Esophagus squamous epithelium (tissue), 5 donors: ENCODE data around the gene ZBTB8B. TPM values are rescaled to one million over a fixed set of nuclear protein-coding genes. Genes with fewer than 3 reads are reported as not detected.

Experiments
- DNase-seq: peaks from one replicate; lab custom pipeline; 2025; lab: John Stamatoyannopoulos, UW
- H3K27ac ChIP-seq, 4 donors: fragments of 200-600 bp; sonication (generic); one replicate each; pipeline ENCODE4 v1.5.1; 2016 to 2019; ENCODE audit warnings: mild to moderate bottlenecking in 1 of 4
- H3K27me3 ChIP-seq, 4 donors: fragments of 200-600 bp; sonication (generic); 1 replicate in 3 of 4; 2 replicates in 1 of 4; pipeline versions ENCODE4 v1.5.1 to v1.6.0; 2017 to 2021; ENCODE audit warnings: antibody characterized with exemption in 1 of 4
- H3K36me3 ChIP-seq, 3 donors: fragments of 200-600 bp; sonication (generic); one replicate each; pipeline ENCODE4 v1.5.1; 2016 to 2019
- H3K4me1 ChIP-seq, 3 donors: fragments of 200-600 bp; sonication (generic); one replicate each; pipeline ENCODE4 v1.5.1; 2017 to 2019
- H3K4me3 ChIP-seq, 4 donors: fragments of 200-600 bp; sonication (generic); 1 replicate in 3 of 4; 2 replicates in 1 of 4; pipeline ENCODE4 v1.5.1; 2016 to 2019; ENCODE audit warnings: mild to moderate bottlenecking in 2 of 4, moderate library complexity in 1 of 4
- H3K9me3 ChIP-seq, 3 donors: fragments of 200-600 bp; sonication (generic); one replicate each; pipeline ENCODE4 v1.5.1; 2016 to 2019
- CTCF ChIP-seq, 6 experiments: fragments of 450-650 bp in 4 of 6; fragments of 200-600 bp in 2 of 6; sonication (generic) in 2 of 6; IDR thresholded peaks; one replicate each; pipeline ENCODE4 v1.5.1; 2016 to 2019; ENCODE audit warnings: antibody characterized with exemption in 6 of 6, mild to moderate bottlenecking in 4 of 6, moderate library complexity in 4 of 6
- POLR2A ChIP-seq, 4 donors: fragments of 450-650 bp; IDR thresholded peaks; one replicate each; pipeline ENCODE4 v1.6.1; 2017; ENCODE audit warnings: antibody characterized with exemption in 4 of 4, mild to moderate bottlenecking in 4 of 4, moderate library complexity in 3 of 4
- WGBS, 2 donors: methylation state at CpG; one replicate each; pipeline ENCODE4 v1.1.5; 2018; 5-methylcytosine and 5-hydroxymethylcytosine counted together
- intact Hi-C: fragments of 100-400 bp; cut with DNase I; formaldehyde crosslinking; loops from one replicate; pipeline ENCODE4 v1.15.0; 2022
- total RNA-seq, 4 donors: library from RNA; depleted of rRNA; stranded (reverse); fragments of >200 nt; gene quantifications; one replicate each; pipeline ENCODE4 v1.1.0, GENCODE V29; 2016
- donor health status: DM: yes; HTN: yes; CAD: no.

Gene ZBTB8B
- total RNA-seq, 4 donors from 2014 or later = not detected

DNA sequence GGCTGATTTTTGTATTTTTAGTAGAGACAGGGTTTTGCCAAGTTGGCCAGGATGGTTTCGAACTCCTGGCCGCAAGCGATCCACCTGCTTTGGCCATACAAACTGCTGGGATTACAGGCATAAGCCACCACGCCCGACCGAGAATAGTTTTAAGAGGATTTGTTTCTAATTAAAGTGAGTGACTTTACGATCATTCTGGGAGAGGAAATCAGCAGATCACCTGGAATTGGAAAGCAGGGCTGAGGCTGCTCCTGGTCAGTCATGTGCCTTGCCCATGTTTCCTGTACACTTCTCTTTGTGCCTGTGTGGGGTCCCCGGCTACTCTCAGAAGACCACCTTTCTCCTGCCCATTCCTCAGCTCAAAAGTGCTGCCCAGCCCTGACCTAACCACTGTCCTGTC is 33.9 kb downstream of the ZBTB8B start:
- Histone ChIP-seq H3K4me1 (peaks cover 8 to 84% (median 34%) of the 10 kb centered on the region in 3 donors), H3K4me3 (no peak overlapping the region), H3K27ac (peak overlapping the region in 1 of 4 donors; percentile 99), H3K9me3 (no peaks in the 10 kb centered on the region), H3K36me3 (no peaks in the 10 kb centered on the region), H3K27me3 (no peaks in the 10 kb centered on the region)
- intact Hi-C loops = no loop called here
- no peak for TF ChIP-seq POLR2A (IDR thresholded peaks at IDR 0.05)
- 83 to 90% methylated on average over 7 to 8 of the region's 8 CpGs for WGBS, 2 donors
- no peak for DNase-seq

GRCh38 chr1:32500387-32501209 is 35.7 kb downstream of the ZBTB8B start:
- H3K36me3 ChIP-seq = no peaks in the 10 kb centered on the region
- peak overlapping the region; percentile 52 to 88 (median 72) for H3K4me3 ChIP-seq
- H3K27me3 ChIP-seq = no peaks in the 10 kb centered on the region
- H3K9me3 ChIP-seq = no peaks in the 10 kb centered on the region
- TF ChIP-seq CTCF (IDR thresholded peaks at IDR 0.05) = peak in 3 of 6 experiments; percentile 38 to 58 (median 48)
- peak in 1 of 4 donors; percentile 63 for TF ChIP-seq POLR2A (IDR thresholded peaks at IDR 0.05)
- H3K4me1 ChIP-seq = peaks cover 8 to 65% (median 32%) of the 10 kb centered on the region in 3 donors
- no peak for DNase-seq
- intact Hi-C loops = no loop called here
- WGBS, 2 donors = 2 to 9% methylated on average over 6 to 35 of the region's 99 CpGs
- peak overlapping the region; percentile 85 to 99 (median 94) for H3K27ac ChIP-seq

GRCh38 chr1:32501865-32502264 is 37.0 kb downstream of the ZBTB8B start:
- 51 to 96% methylated on average over 4 to 9 of the region's 9 CpGs for WGBS, 2 donors
- DNase-seq = no peak
- Histone ChIP-seq H3K9me3 (no peaks in the 10 kb centered on the region), H3K36me3 (no peaks in the 10 kb centered on the region), H3K27me3 (no peaks in the 10 kb centered on the region), H3K27ac (peak overlapping the region; percentile 80 to 99 (median 88)), H3K4me1 (peaks cover 8 to 53% (median 20%) of the 10 kb centered on the region in 3 donors), H3K4me3 (no peak overlapping the region)
- intact Hi-C loops = no loop called here
- no peak for TF ChIP-seq POLR2A (IDR thresholded peaks at IDR 0.05)
- no peak for TF ChIP-seq CTCF (IDR thresholded peaks at IDR 0.05)

DNA sequence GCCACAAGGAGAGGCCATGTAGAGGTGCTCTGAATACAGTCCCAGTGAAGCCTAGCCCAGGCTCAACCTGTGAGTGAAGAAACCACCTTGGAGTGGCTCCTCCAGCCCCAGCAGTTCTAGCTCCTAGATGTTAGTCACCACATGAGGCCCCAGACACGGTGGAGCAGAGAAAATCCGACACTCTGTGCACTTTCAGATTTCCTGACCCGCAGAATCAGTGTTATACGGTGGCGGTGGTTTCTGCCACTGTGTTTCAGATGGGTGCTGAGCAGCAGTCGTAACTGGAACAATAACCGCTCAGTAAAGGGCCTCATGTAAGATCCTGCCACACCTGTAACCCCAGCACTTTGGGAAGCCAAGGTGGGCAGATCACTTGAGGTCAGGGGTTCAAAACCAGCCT is 38.3 kb downstream of the ZBTB8B start:
- WGBS, 2 donors = 80 to 88% methylated on average over 3 to 7 of the region's 7 CpGs
- TF ChIP-seq POLR2A (IDR thresholded peaks at IDR 0.05) = no peak
- TF ChIP-seq CTCF (IDR thresholded peaks at IDR 0.05) = no peak
- Histone ChIP-seq H3K36me3 (no peaks in the 10 kb centered on the region), H3K4me3 (no peak overlapping the region), H3K27ac (peak overlapping the region in 3 of 4 donors; percentile 19 to 99 (median 85)), H3K9me3 (no peaks in the 10 kb centered on the region), H3K27me3 (peaks cover 0 to 4% (median 0%) of the 10 kb centered on the region in 4 donors), H3K4me1 (peaks cover 8 to 41% (median 19%) of the 10 kb centered on the region in 3 donors)
- DNase-seq = no peak
- intact Hi-C loops = no loop called here

GRCh38 chr1:32507021-32507420 is 42.1 kb downstream of the ZBTB8B start:
- H3K4me3 ChIP-seq = no peak overlapping the region
- no peaks in the 10 kb centered on the region for H3K9me3 ChIP-seq
- DNase-seq = no peak
- intact Hi-C loops = no loop called here
- TF ChIP-seq POLR2A (IDR thresholded peaks at IDR 0.05) = no peak
- TF ChIP-seq CTCF (IDR thresholded peaks at IDR 0.05) = no peak
- 49 to 64% methylated on average over 4 of the region's 4 CpGs for WGBS, 2 donors
- peaks cover 0 to 14% (median 8%) of the 10 kb centered on the region in 3 donors for H3K4me1 ChIP-seq
- no peaks in the 10 kb centered on the region for H3K36me3 ChIP-seq
- peaks cover 0 to 4% (median 0%) of the 10 kb centered on the region in 4 donors for H3K27me3 ChIP-seq
- H3K27ac ChIP-seq = no peak overlapping the region
